AG09319 (cell line): ENCODE results near the gene KEL.

ENCODE experiments used
- DNase-seq: peaks from one replicate; pipeline ENCODE4 v3.0.0-alpha.2; 2010; ENCODE audit warnings: low read depth; ENCODE audit errors: extremely low read depth
- TF ChIP-seq, protein P1 (sequence below): IDR thresholded peaks from 2 replicates; pipeline ENCODE4 v1.5.1; 2011; ENCODE audit warnings: low read depth, mild to moderate bottlenecking, inconsistent platforms, low read length, moderate library complexity

Gene KEL

DNA sequence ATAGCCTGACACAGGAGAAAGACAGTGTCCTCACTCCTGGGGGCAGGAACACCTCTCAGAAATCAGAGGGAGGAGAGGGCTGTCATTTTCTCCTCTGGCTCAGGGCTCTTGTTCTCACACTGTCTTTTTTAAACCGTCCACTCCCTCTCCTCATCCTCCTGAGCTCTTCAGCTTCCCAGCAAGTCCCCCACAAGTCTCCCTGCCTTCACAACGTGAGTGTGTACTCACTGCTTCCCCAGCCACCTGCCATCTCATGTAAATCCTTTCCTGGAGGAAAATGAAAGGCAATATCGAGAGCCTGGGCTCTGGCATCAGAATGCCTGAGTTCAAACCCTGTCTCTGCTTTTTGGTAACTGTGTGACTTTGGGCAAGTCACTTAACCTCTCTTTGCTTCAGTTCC is 17.2 kb downstream of the KEL start:
- TF ChIP-seq, protein P1, sequence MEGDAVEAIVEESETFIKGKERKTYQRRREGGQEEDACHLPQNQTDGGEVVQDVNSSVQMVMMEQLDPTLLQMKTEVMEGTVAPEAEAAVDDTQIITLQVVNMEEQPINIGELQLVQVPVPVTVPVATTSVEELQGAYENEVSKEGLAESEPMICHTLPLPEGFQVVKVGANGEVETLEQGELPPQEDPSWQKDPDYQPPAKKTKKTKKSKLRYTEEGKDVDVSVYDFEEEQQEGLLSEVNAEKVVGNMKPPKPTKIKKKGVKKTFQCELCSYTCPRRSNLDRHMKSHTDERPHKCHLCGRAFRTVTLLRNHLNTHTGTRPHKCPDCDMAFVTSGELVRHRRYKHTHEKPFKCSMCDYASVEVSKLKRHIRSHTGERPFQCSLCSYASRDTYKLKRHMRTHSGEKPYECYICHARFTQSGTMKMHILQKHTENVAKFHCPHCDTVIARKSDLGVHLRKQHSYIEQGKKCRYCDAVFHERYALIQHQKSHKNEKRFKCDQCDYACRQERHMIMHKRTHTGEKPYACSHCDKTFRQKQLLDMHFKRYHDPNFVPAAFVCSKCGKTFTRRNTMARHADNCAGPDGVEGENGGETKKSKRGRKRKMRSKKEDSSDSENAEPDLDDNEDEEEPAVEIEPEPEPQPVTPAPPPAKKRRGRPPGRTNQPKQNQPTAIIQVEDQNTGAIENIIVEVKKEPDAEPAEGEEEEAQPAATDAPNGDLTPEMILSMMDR = no peak
- no peak for DNase-seq

DNA sequence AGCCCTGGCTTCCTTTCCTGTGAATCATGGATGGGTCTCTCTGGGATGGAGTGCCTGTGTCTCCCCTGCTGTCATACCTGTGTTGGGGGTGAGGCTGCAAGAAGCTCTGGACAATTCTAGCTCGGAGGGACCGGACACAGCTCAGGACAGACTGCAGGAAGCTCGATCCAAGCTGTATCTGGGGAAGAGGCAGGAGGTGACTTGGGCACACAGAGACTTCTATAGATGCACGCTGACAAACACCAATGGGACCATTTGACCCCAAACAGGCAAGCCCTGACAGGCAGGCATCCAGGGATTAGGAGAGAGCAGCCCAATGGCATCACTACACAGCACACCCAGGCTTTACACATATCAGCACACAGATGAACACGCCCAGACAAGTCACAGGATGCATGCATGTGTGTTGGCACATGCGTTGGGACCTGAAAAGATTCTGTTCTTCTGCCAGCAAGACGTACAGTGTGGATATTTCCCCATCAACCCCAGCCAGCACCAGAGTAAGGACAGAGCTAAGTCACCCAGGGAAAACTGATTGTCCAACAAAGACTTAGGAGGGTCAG is 18.4 kb downstream of the KEL start:
- DNase-seq = no peak
- TF ChIP-seq, protein P1 = no peak

DNA sequence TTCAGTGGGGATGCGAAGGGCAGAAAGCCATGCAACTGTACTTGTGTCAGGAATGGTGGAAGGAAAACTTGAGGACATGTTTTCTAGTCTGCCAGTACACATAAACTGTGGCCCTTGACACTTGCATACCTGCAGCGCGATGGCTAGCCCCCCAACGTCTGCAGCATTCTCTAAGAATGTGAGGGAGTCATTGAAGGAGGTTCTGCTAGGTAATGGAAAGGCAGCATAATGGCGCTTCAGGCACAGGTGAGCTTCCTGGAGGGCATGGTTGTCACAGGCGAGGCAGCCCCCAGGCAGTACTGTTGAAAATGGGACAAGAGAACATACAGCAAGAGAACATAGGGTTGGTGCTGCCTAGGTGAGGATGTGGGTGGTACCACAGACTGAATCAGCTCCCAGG is 19.4 kb downstream of the KEL start:
- TF ChIP-seq, protein P1 = no peak
- no peak for DNase-seq

DNA sequence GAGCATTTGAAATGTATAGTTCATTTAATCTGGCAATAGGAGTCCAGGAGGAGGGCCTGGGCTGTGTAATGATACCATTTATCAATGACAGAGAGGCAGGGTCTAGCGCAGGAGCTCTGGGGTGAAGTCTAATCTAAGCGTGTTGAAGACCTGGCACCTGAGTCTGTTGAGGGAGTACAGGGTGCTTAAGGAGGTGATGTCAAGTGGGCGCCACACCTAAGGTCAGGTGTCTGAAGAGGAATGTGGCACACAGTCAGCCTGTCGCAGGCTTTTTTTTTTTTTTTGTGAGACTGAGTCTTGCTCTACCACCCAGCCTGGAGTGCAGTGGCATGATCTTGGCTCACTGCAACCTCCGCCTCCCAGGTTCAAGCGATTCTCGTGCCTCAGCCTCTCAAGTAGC is 20.6 kb downstream of the KEL start:
- TF ChIP-seq, protein P1 = no peak
- no peak for DNase-seq

DNA sequence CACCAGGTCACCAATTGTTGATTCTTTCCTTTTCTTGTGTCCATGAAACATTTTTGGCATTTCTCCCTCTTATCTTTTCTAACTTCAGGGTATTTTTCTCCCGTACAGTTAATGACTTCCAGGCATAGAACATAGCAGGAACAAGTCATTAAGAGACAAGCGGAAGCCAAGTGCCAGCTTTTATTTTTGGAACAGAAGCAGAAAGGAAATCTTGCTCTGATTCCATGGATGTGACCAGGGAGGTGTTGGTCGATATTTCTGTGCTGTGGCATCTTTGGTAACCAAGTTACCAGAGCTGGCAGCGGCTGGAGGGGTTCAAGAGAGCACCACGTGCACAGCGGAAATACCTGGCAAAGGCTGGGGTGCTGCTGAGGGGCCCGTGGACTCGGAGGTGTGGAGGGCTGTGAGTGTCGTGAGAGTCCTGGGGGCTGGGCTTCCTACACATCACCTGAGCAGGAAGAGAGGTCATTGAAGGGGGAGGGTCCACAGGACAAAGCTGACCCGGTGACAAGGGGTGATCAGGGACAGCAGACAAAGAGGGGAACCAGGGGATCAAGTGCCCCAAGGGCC is 21.1 kb downstream of the KEL start:
- DNase-seq = no peak
- TF ChIP-seq, protein P1 = no peak

DNA sequence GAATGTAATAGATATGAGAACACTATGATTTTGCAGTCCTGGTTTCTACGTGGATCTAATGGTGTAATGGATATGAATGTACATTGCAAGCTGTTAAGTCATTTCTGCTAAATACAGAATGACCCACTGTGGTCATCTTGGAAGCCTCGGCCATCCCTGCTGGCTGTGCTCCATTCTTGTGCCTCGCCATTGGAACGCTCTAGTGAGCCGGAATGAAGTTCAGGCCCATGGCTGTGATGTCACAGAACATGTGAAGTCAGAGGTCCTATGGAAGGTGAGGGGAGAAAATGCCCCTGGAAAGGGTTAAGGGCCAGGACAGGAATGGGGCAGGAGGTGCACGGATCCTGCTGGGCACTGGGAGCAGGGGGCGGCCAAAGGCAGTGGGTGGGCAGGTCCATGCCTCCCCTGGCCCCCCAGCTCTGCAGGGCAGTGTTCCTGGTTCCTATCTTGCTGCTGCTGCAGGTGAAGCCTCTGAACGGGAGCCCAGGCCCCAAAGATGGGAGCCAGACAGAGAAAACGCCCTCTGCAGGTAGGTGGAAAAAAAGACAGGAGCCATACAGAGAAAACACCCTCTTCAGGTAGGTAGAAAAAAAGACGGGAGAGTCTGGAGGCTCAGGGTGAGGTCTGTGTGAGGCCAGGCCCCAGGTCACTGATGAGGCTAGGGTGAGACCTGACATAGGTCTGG is 22.8 kb downstream of the KEL start, which contains the start of gene LLCFC1:
LLCFC1 (plus strand) TSS at position 259 of the 685 bp plus-strand sequence; CDS start at position 397, 138 bp downstream.
- TF ChIP-seq, protein P1 = no peak; the same call in none of the 2 replicates
- DNase-seq = no peak

DNA sequence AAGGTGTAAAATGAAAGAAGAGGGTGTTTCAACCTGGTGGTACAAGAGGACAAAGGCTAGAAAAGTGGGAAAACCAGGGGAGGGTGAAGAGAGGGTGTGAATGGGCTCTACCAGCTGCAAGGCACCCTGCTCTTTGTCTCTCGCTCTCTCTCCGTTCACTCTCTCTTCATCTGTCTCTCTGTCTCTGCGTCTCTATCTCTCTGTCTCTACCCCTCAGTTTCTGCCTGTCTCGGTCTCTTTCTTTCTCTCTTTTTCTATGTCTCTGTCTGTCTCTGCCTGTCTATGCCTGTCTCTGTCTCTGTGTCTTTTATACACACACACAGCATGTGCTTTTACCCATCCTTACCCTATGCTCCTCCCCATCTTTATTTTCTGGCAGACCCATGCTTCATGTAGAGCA is 23.6 kb downstream of the KEL start:
- TF ChIP-seq, protein P1 = no peak
- no peak for DNase-seq
